ENCODE results near the gene HPGDS. TPM values are rescaled to one million over a fixed set of nuclear protein-coding genes. Genes with fewer than 3 reads are reported as not detected.

HPGDS gene
- total RNA-seq, 4 donors from 2014 or later = 1.2 to 5.5 (median 2.6) TPM

- H3K4me1 ChIP-seq = no peaks in the 10 kb centered on the region
- 83% methylated on average over 1 of the region's 1 CpG for WGBS
- no peak for TF ChIP-seq POLR2A (IDR thresholded peaks at IDR 0.05; ENCODE audit: low read depth)
- no peak for TF ChIP-seq CTCF (IDR thresholded peaks at IDR 0.05)
- TF ChIP-seq EP300 (IDR thresholded peaks at IDR 0.05) = no peak
- no peak for TF ChIP-seq POLR2AphosphoS5 (IDR thresholded peaks at IDR 0.05)
- H3K27ac ChIP-seq (replicated peaks in 1 of 4) = no peak overlapping the region
- intact Hi-C loops (cut with DNase I) = no loop called here
- no peak for DNase-seq (ENCODE audit: extremely low spot score)
- no peaks in the 10 kb centered on the region for H3K36me3 ChIP-seq
- H3K4me3 ChIP-seq = no peak overlapping the region
- no peaks in the 10 kb centered on the region for H3K27me3 ChIP-seq
- peaks cover 0 to 5% (median 0%) of the 10 kb centered on the region in 4 donors for H3K9me3 ChIP-seq
Measured at GRCh38 chr4:94365304-94365703, 22.7 kb upstream of the HPGDS start.

- WGBS = 77% methylated on average over 4 of the region's 4 CpGs
- no peaks in the 10 kb centered on the region for H3K36me3 ChIP-seq
- intact Hi-C loops (cut with DNase I) = no loop called here
Measured at GRCh38 chr4:94364527-94364926, 21.9 kb upstream of the HPGDS start.

GRCh38 chr4:94363136-94363655 is 20.6 kb upstream of the HPGDS start:
- intact Hi-C loops (cut with DNase I) = no loop called here

More at GRCh38 chr4:94364527-94364926, 21.9 kb upstream of the HPGDS start:
- peaks cover 0 to 5% (median 0%) of the 10 kb centered on the region in 4 donors for H3K9me3 ChIP-seq
- H3K27me3 ChIP-seq = no peaks in the 10 kb centered on the region
- no peak overlapping the region for H3K4me3 ChIP-seq
- TF ChIP-seq CTCF (IDR thresholded peaks at IDR 0.05) = no peak
- no peak for TF ChIP-seq POLR2A (IDR thresholded peaks at IDR 0.05; ENCODE audit: low read depth)
- no peak for TF ChIP-seq POLR2AphosphoS5 (IDR thresholded peaks at IDR 0.05)
- TF ChIP-seq EP300 (IDR thresholded peaks at IDR 0.05) = no peak
- no peak for DNase-seq (ENCODE audit: extremely low spot score)
- H3K4me1 ChIP-seq = no peaks in the 10 kb centered on the region
- no peak overlapping the region for H3K27ac ChIP-seq (replicated peaks in 1 of 4)

GRCh38 chr4:94359838-94360237 is 17.2 kb upstream of the HPGDS start:
- TF ChIP-seq POLR2AphosphoS5 (IDR thresholded peaks at IDR 0.05) = no peak
- TF ChIP-seq CTCF (IDR thresholded peaks at IDR 0.05) = no peak
- TF ChIP-seq EP300 (IDR thresholded peaks at IDR 0.05) = no peak
- no peak for TF ChIP-seq POLR2A (IDR thresholded peaks at IDR 0.05; ENCODE audit: low read depth)
- Histone ChIP-seq H3K9me3 (no peaks in the 10 kb centered on the region), H3K4me1 (no peaks in the 10 kb centered on the region), H3K4me3 (no peak overlapping the region), H3K27me3 (no peaks in the 10 kb centered on the region), H3K36me3 (no peaks in the 10 kb centered on the region), H3K27ac (replicated peaks in 1 of 4) (no peak overlapping the region)
- intact Hi-C loops (cut with DNase I) = no loop called here
- no peak for DNase-seq (ENCODE audit: extremely low spot score)
- WGBS = 73% methylated on average over 4 of the region's 4 CpGs

More at GRCh38 chr4:94363136-94363655, 20.6 kb upstream of the HPGDS start:
- DNase-seq (ENCODE audit: extremely low spot score) = no peak
- Histone ChIP-seq H3K27ac (replicated peaks in 1 of 4) (no peak overlapping the region), H3K4me1 (no peaks in the 10 kb centered on the region), H3K9me3 (peaks cover 0 to 5% (median 0%) of the 10 kb centered on the region in 4 donors), H3K27me3 (no peaks in the 10 kb centered on the region), H3K4me3 (no peak overlapping the region), H3K36me3 (no peaks in the 10 kb centered on the region)
- 83% methylated on average over 4 of the region's 4 CpGs for WGBS
- TF ChIP-seq EP300 (IDR thresholded peaks at IDR 0.05) = no peak
- TF ChIP-seq POLR2A (IDR thresholded peaks at IDR 0.05; ENCODE audit: low read depth) = no peak
- no peak for TF ChIP-seq CTCF (IDR thresholded peaks at IDR 0.05)
- no peak for TF ChIP-seq POLR2AphosphoS5 (IDR thresholded peaks at IDR 0.05)

GRCh38 chr4:94359221-94359620 is 16.6 kb upstream of the HPGDS start:
- H3K4me3 ChIP-seq = no peak overlapping the region
- no peaks in the 10 kb centered on the region for H3K9me3 ChIP-seq
- H3K27me3 ChIP-seq = no peaks in the 10 kb centered on the region
- WGBS = 83% methylated on average over 2 of the region's 2 CpGs
- DNase-seq (ENCODE audit: extremely low spot score) = no peak
- no peak overlapping the region for H3K27ac ChIP-seq (replicated peaks in 1 of 4)
- intact Hi-C loops (cut with DNase I) = no loop called here
- no peaks in the 10 kb centered on the region for H3K36me3 ChIP-seq
- TF ChIP-seq POLR2A (IDR thresholded peaks at IDR 0.05; ENCODE audit: low read depth) (no peak), EP300 (IDR thresholded peaks at IDR 0.05) (no peak), POLR2AphosphoS5 (IDR thresholded peaks at IDR 0.05) (no peak), CTCF (IDR thresholded peaks at IDR 0.05) (no peak)
- no peaks in the 10 kb centered on the region for H3K4me1 ChIP-seq
